NCI-H524 treated with DMSO at 0.1 percent for 48 hours (cell line): ENCODE results near the gene SDHA.
"Not testable (repeated sequence)": the region's sequence is repeated elsewhere in the genome, so short reads cannot be mapped to it uniquely, and the experiment has no call there.

Experiments
- DNase-seq: peaks from one replicate; lab custom pipeline; 2025; lab: John Stamatoyannopoulos, UW

Gene SDHA

GRCh38 chr5:222951-223715 lies 5.0 kb downstream of the SDHA start:
- DNase-seq, result not testable (repeated sequence)

- DNase-seq, result no peak
These were observed 5.7 kb downstream of the SDHA start for GRCh38 chr5:223791-224190.

- no peak for DNase-seq
These were observed 7.2 kb downstream of the SDHA start for GRCh38 chr5:225334-225733.

GRCh38 chr5:227375-227774 lies 9.3 kb downstream of the SDHA start:
- DNase-seq, result not testable (repeated sequence)

- DNase-seq, result no peak
These were observed 10.8 kb downstream of the SDHA start for GRCh38 chr5:228886-229285.

GRCh38 chr5:230711-231110 lies 12.6 kb downstream of the SDHA start:
- no peak for DNase-seq

- DNase-seq, result no peak
These were observed 13.5 kb downstream of the SDHA start for GRCh38 chr5:231661-232060.

- DNase-seq, result not testable (repeated sequence)
These were observed 15.3 kb downstream of the SDHA start for GRCh38 chr5:233426-233825.

GRCh38 chr5:234450-234849 lies 16.3 kb downstream of the SDHA start:
- no peak for DNase-seq

GRCh38 chr5:235527-235926 lies 17.4 kb downstream of the SDHA start:
- not testable (repeated sequence) for DNase-seq

- not testable (repeated sequence) for DNase-seq
These were observed 19.8 kb downstream of the SDHA start for GRCh38 chr5:237931-238330.

- DNase-seq, result not testable (repeated sequence)
These were observed 22.4 kb downstream of the SDHA start for GRCh38 chr5:240550-240949.

- not testable (repeated sequence) for DNase-seq
These were observed 23.0 kb downstream of the SDHA start for GRCh38 chr5:241045-241669.

GRCh38 chr5:243683-244367 lies 25.7 kb downstream of the SDHA start:
- DNase-seq, result not testable (repeated sequence)

- DNase-seq, result not testable (repeated sequence)
These were observed 27.6 kb downstream of the SDHA start for GRCh38 chr5:245717-246116.

GRCh38 chr5:250396-250795 lies 32.3 kb downstream of the SDHA start:
- not testable (repeated sequence) for DNase-seq

GRCh38 chr5:251016-251415 lies 32.9 kb downstream of the SDHA start:
- not testable (repeated sequence) for DNase-seq

GRCh38 chr5:251538-251937 lies 33.4 kb downstream of the SDHA start:
- not testable (repeated sequence) for DNase-seq

- not testable (repeated sequence) for DNase-seq
These were observed 33.9 kb downstream of the SDHA start for GRCh38 chr5:251975-252374.

- no peak for DNase-seq
These were observed 34.4 kb downstream of the SDHA start for GRCh38 chr5:252546-252945.

GRCh38 chr5:254322-254721 lies 36.2 kb downstream of the SDHA start:
- not testable (repeated sequence) for DNase-seq

GRCh38 chr5:255116-255515 lies 37.0 kb downstream of the SDHA start:
- DNase-seq, result not testable (repeated sequence)

- not testable (repeated sequence) for DNase-seq
These were observed 38.2 kb downstream of the SDHA start for GRCh38 chr5:256347-256746.
